VCaP (cell line): ENCODE data around the gene HAUS3.

ENCODE experiments used
- H3K27ac ChIP-seq: fragments of 450-650 bp; 2 replicates; pipeline ENCODE4 v1.5.1; 2017
- TF ChIP-seq, protein P1 (sequence below): fragments of 450-650 bp; conservative IDR thresholded peaks from 2 replicates; pipeline ENCODE4 v1.5.1; 2017; ENCODE audit warnings: mild to moderate bottlenecking, moderate library complexity

HAUS3 gene

GRCh38 chr4:2178986-2179385 is 62.9 kb downstream of the HAUS3 start:
- TF ChIP-seq, protein P1, sequence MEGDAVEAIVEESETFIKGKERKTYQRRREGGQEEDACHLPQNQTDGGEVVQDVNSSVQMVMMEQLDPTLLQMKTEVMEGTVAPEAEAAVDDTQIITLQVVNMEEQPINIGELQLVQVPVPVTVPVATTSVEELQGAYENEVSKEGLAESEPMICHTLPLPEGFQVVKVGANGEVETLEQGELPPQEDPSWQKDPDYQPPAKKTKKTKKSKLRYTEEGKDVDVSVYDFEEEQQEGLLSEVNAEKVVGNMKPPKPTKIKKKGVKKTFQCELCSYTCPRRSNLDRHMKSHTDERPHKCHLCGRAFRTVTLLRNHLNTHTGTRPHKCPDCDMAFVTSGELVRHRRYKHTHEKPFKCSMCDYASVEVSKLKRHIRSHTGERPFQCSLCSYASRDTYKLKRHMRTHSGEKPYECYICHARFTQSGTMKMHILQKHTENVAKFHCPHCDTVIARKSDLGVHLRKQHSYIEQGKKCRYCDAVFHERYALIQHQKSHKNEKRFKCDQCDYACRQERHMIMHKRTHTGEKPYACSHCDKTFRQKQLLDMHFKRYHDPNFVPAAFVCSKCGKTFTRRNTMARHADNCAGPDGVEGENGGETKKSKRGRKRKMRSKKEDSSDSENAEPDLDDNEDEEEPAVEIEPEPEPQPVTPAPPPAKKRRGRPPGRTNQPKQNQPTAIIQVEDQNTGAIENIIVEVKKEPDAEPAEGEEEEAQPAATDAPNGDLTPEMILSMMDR: no peak
- H3K27ac ChIP-seq: no peak overlapping the region
